HG02759 (cell line): ENCODE measurements around the gene EFNA5.

Source experiments
- ATAC-seq: cut with Tn5 transposase; IDR thresholded peaks from one replicate; pipeline ENCODE4 v1.9.1; 2021; ENCODE audit warnings: mild to moderate bottlenecking, moderate library complexity; ENCODE audit not compliant: unreplicated experiment

Gene EFNA5

GRCh38 chr5:107342371-107342770 lies 328.4 kb downstream of the EFNA5 start:
- no peak for ATAC-seq

GRCh38 chr5:107341376-107342084 lies 329.2 kb downstream of the EFNA5 start:
- ATAC-seq: no peak

GRCh38 chr5:107340631-107341030 lies 330.1 kb downstream of the EFNA5 start:
- ATAC-seq: no peak

- no peak for ATAC-seq
Observed at GRCh38 chr5:107338335-107338734, 332.4 kb downstream of the EFNA5 start.

GRCh38 chr5:107337281-107337680 lies 333.5 kb downstream of the EFNA5 start:
- no peak for ATAC-seq

- ATAC-seq: no peak
Observed at GRCh38 chr5:107331882-107332281, 338.9 kb downstream of the EFNA5 start.

GRCh38 chr5:107331312-107331711 lies 339.4 kb downstream of the EFNA5 start:
- ATAC-seq: no peak

GRCh38 chr5:107330903-107331302 lies 339.8 kb downstream of the EFNA5 start:
- no peak for ATAC-seq

GRCh38 chr5:107329850-107330249 lies 340.9 kb downstream of the EFNA5 start:
- ATAC-seq: peak; percentile 79
